ENCODE data around the gene OR2V2.

The OR2V2 gene

DNA sequence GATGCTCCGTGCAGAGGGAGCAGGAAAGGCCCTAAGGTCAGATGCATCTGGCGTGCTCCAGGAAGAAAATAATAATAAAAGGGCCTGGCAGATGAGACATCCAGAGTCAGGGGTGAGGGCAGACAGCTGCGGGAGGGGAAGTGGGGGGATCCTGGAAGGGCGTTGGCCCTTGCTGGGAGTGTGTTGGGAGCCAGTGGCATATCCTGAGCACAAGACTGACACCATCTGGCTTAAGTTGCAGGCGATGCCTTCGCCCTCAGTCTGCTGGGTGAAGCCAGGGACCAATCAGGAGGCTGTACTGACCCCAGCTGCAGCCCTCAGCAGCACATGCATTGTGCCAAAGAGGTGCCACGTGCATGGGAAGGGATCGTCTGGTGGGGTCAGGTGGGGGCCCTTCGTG is 3.8 kb downstream of the OR2V2 start:
- TF ChIP-seq CTCF (IDR thresholded peaks at IDR 0.05): no peak

- no peak for TF ChIP-seq CTCF (IDR thresholded peaks at IDR 0.05)
Measured at GRCh38 chr5:181152406-181152805, 5.0 kb downstream of the OR2V2 start.

- no peak for TF ChIP-seq CTCF (IDR thresholded peaks at IDR 0.05)
Measured at GRCh38 chr5:181153814-181154213, 6.4 kb downstream of the OR2V2 start.

GRCh38 chr5:181156758-181157157 is 9.4 kb downstream of the OR2V2 start:
- no peak for TF ChIP-seq CTCF (IDR thresholded peaks at IDR 0.05)

DNA sequence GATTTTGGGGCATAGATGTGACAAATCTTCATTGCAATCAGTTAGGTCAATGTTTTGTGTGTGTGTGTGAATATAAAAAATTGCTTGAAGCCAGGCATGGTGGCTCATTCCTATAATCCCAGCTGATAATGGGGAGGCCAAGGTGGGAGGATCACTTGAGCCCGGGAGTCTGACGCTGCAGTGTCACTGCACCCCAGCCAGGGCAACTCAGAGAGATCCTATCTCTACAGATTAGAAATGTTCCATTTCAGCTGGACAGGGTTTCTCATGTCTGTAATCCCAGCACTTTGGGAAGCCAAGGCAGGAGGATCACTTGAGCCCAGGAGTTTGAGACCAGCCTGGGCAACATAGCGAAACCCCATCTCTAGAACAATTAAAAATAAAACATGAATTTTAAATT is 11.5 kb downstream of the OR2V2 start:
- no peak for TF ChIP-seq CTCF (IDR thresholded peaks at IDR 0.05)

- TF ChIP-seq CTCF (IDR thresholded peaks at IDR 0.05): peak; percentile 88
Measured at GRCh38 chr5:181159286-181160151, 12.1 kb downstream of the OR2V2 start.

GRCh38 chr5:181160152-181160754 is 12.9 kb downstream of the OR2V2 start:
- TF ChIP-seq CTCF (IDR thresholded peaks at IDR 0.05): no peak
